Measurements from ENCODE around the gene BAHCC1.

The BAHCC1 gene

GRCh38 chr17:81513753-81514488, 118.7 kb downstream of the BAHCC1 start:
- Mint-ChIP-seq H3K4me3 (peak overlapping the region; percentile 90), H3K4me1 (ENCODE audit: low read depth) (peaks cover 33% of the 10 kb centered on the region), H3K27me3 (no peaks in the 10 kb centered on the region), H3K27ac (peak overlapping the region; percentile 95), H3K36me3 (ENCODE audit: low read depth) (peaks cover 51% of the 10 kb centered on the region), H3K9me3 (no peaks in the 10 kb centered on the region)
- peak; percentile 79 for DNase-seq

- H3K36me3 Mint-ChIP-seq (ENCODE audit: low read depth), result peaks cover 46% of the 10 kb centered on the region
- peaks cover 28% of the 10 kb centered on the region for H3K4me1 Mint-ChIP-seq (ENCODE audit: low read depth)
- no peaks in the 10 kb centered on the region for H3K9me3 Mint-ChIP-seq
- H3K4me3 Mint-ChIP-seq, result peak overlapping the region; percentile 90
- peak overlapping the region; percentile 86 for H3K27ac Mint-ChIP-seq
- no peaks in the 10 kb centered on the region for H3K27me3 Mint-ChIP-seq
- no peak for DNase-seq
Observed at GRCh38 chr17:81514489-81514738, 119.2 kb downstream of the BAHCC1 start.

GRCh38 chr17:81514739-81515529, 119.7 kb downstream of the BAHCC1 start:
- Mint-ChIP-seq H3K4me1 (ENCODE audit: low read depth) (peaks cover 25% of the 10 kb centered on the region), H3K36me3 (ENCODE audit: low read depth) (peaks cover 41% of the 10 kb centered on the region), H3K27me3 (no peaks in the 10 kb centered on the region), H3K27ac (peak overlapping the region; percentile 91), H3K9me3 (no peaks in the 10 kb centered on the region), H3K4me3 (peak overlapping the region; percentile 91)
- DNase-seq, result peak; percentile 83

- Mint-ChIP-seq H3K4me1 (ENCODE audit: low read depth) (peaks cover 27% of the 10 kb centered on the region), H3K27ac (peak overlapping the region; percentile 91), H3K36me3 (ENCODE audit: low read depth) (peaks cover 34% of the 10 kb centered on the region), H3K9me3 (no peaks in the 10 kb centered on the region), H3K4me3 (peak overlapping the region; percentile 91), H3K27me3 (no peaks in the 10 kb centered on the region)
- DNase-seq, result no peak
Observed at GRCh38 chr17:81515530-81516041, 120.3 kb downstream of the BAHCC1 start.
